Adrenal gland (tissue), 12 donors: ENCODE measurements around the gene DMXL1. TPM values are rescaled to one million over a fixed set of nuclear protein-coding genes. Genes with fewer than 3 reads are reported as not detected.

Source experiments
- DNase-seq, 7 donors: peaks; one replicate each; pipeline ENCODE4 v3.0.0-alpha.2; 2019 to 2020
- H3K27ac ChIP-seq, 5 donors: fragments of 200-600 bp; sonication (generic) in 4 of 5; 1 replicate in 3 of 5; 2 replicates in 2 of 5; pipeline versions ENCODE4 v1.5.1 to v1.8.0; 2016 to 2020; ENCODE audit warnings: mild to moderate bottlenecking in 1 of 5
- H3K27me3 ChIP-seq: fragments of 200-600 bp; 2 replicates; pipeline ENCODE4 v1.8.0; 2021
- H3K36me3 ChIP-seq, 2 donors: fragments of 200-600 bp; replicated peaks in 1 of 2; 1 replicate in 1 of 2; 2 replicates in 1 of 2; pipeline versions ENCODE4 v1.5.1 to v1.8.0; 2018 to 2022
- H3K4me1 ChIP-seq, 2 donors: fragments of 200-600 bp; replicated peaks in 1 of 2; 1 replicate in 1 of 2; 2 replicates in 1 of 2; pipeline versions ENCODE4 v1.5.1 to v1.8.0; 2018 to 2021
- H3K4me3 ChIP-seq, 4 donors: fragments of 200-600 bp; sonication (generic) in 3 of 4; one replicate each; pipeline ENCODE4 v1.5.1; 2016 to 2018
- H3K9me3 ChIP-seq, 3 donors: fragments of 200-600 bp; sonication (generic) in 1 of 3; replicated peaks in 1 of 3; 1 replicate in 2 of 3; 2 replicates in 1 of 3; pipeline versions ENCODE4 v1.5.1 to v1.8.0; 2016 to 2021
- POLR2A ChIP-seq, 2 donors: fragments of 450-650 bp; IDR thresholded peaks; one replicate each; pipeline ENCODE4 v1.6.1; 2017; ENCODE audit warnings: antibody characterized with exemption in 2 of 2, mild to moderate bottlenecking in 2 of 2, moderate library complexity in 1 of 2
- WGBS, 4 donors: extraction: QIAGEN DNeasy Blood & Tissue Kit in 2 of 4; methylation state at CpG; one replicate each; pipeline versions ENCODE4 v1.1.5 to v1.1.7; 2013 to 2017; 5-methylcytosine and 5-hydroxymethylcytosine counted together
- intact Hi-C, 2 donors: fragments of 100-400 bp; cut with DNase I; formaldehyde crosslinking; loops; one replicate each; pipeline versions ENCODE4 v1.14.1 to v1.15.0; 2022 to 2023
- polyA plus RNA-seq, 3 donors: library from polyadenylated mRNA; stranded (reverse); fragments of 200-250 nt in 2 of 3; fragments of 350-450 nt in 1 of 3; fragmentation: Illumina TruSeq in 1 of 3; extraction: RNeasy Lipid Tissue Mini Kit (QIAGEN cat#74804) in 1 of 3; gene quantifications; one replicate each; pipeline ENCODE4 v1.2.3, GENCODE V29; 2013 to 2014
- total RNA-seq, 9 donors: library from RNA; depleted of rRNA in 4 of 9; stranded (reverse); fragments of >200 nt in 4 of 9; fragments of 120-200 nt in 1 of 9; fragmentation: NEBNext Ultra II Directional in 1 of 9; extraction: Animal tissue kit (Norgen Biotek cat#: 25700) in 1 of 9; gene quantifications; one replicate each; pipeline versions ENCODE4 v1.1.0 to v1.2.4, GENCODE V29; 2013 to 2023
- TF ChIP-seq, protein P1 (sequence below), 6 experiments: fragments of 450-650 bp in 4 of 6; fragments of 200-600 bp in 2 of 6; sonication (generic) in 1 of 6; IDR thresholded peaks; 1 replicate in 5 of 6; 2 replicates in 1 of 6; pipeline versions ENCODE4 v1.5.1 to v1.8.0; 2016 to 2021; ENCODE audit warnings: antibody characterized with exemption in 6 of 6, mild to moderate bottlenecking in 2 of 6, moderate library complexity in 1 of 6
- donor health status: healthy with polysubstance abuse.
- donor health status: Bipolar disorder and iron deficiency.
- donor health status: DM: yes; HTN: yes; CAD: no.
- donor health status: DM: no; HTN: no; CAD: no.
- donor health status: DM: no; HTN: no; CAD: no.
- donor health status: DM: yes; HTN: yes; CAD: no.

DMXL1 gene
- total and polyA plus RNA-seq, 12 donors: 15.1 to 91.1 (median 41.2) TPM

DNA sequence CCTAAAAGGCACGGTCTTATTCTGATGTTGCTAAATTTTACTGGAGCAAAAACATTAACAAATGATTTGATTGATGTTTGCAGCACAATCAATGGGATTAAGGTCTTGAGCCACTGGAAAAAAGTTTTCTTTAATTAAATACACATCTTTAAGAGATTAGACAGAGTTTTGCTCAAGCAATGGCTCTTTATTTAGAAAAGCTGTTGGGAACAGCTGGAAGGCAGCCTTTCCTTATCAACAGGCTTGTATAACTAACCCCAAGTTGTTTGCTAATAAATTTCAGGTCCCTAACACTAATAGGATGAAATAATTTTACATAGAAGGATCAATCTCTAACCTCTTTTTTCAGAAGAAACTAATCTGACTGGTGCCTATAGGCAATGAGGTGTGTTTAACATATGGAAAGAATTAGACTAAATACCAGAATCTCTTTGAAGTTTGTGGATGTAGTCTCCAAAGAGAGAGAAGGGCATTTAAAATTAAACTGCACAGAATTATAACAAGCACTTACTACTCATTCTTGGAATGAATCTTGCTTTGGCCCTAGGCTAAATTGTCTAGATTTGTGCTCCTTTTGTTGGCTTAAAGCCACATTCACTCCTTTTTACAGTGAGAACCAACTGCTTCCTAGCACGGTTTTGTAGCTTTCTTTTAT, 217.6 kb downstream of the DMXL1 start:
- intact Hi-C loops: no loop called here
- 55 to 77% (median 67%) methylated on average over 2 of the region's 2 CpGs for WGBS, 4 donors
- DNase-seq: no peak
- no peaks in the 10 kb centered on the region for H3K27me3 ChIP-seq
- no peaks in the 10 kb centered on the region for H3K9me3 ChIP-seq
- no peaks in the 10 kb centered on the region for H3K36me3 ChIP-seq
- H3K27ac ChIP-seq: no peak overlapping the region
- TF ChIP-seq POLR2A (IDR thresholded peaks at IDR 0.05): no peak
- TF ChIP-seq, protein P1, sequence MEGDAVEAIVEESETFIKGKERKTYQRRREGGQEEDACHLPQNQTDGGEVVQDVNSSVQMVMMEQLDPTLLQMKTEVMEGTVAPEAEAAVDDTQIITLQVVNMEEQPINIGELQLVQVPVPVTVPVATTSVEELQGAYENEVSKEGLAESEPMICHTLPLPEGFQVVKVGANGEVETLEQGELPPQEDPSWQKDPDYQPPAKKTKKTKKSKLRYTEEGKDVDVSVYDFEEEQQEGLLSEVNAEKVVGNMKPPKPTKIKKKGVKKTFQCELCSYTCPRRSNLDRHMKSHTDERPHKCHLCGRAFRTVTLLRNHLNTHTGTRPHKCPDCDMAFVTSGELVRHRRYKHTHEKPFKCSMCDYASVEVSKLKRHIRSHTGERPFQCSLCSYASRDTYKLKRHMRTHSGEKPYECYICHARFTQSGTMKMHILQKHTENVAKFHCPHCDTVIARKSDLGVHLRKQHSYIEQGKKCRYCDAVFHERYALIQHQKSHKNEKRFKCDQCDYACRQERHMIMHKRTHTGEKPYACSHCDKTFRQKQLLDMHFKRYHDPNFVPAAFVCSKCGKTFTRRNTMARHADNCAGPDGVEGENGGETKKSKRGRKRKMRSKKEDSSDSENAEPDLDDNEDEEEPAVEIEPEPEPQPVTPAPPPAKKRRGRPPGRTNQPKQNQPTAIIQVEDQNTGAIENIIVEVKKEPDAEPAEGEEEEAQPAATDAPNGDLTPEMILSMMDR (IDR thresholded peaks at IDR 0.05): no peak
- no peak overlapping the region for H3K4me3 ChIP-seq
- peaks cover 0 to 7% of the 10 kb centered on the region in 2 donors for H3K4me1 ChIP-seq

DNA sequence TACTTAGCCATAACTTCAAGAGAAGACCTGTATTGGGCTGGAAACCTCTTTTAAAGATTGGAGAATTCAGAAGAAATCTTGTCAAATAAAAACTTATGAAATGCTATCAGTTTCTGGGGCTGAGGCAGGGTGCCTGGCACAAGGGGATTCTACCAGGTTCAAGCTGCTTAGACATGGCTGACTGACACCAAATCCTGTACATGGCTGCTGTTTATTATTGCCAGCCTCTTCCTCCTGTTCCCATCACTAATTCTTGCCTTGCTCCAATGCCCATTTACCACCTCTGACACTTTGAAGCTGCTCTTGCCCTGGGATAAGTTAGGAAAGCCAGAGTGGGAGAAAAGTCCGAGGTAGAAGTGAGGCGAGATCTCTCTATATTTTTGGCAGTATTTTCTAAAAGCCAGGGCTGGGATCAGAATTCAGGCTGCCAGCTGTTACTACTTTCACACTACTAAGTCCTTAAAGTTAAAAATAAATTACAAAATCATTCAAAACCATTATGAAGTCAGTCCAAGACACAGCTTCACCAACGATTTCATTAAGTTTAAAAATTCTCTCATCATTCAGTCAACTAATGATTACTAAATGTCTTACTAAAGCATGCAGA, 218.7 kb downstream of the DMXL1 start:
- no peak overlapping the region for H3K27ac ChIP-seq

DNA sequence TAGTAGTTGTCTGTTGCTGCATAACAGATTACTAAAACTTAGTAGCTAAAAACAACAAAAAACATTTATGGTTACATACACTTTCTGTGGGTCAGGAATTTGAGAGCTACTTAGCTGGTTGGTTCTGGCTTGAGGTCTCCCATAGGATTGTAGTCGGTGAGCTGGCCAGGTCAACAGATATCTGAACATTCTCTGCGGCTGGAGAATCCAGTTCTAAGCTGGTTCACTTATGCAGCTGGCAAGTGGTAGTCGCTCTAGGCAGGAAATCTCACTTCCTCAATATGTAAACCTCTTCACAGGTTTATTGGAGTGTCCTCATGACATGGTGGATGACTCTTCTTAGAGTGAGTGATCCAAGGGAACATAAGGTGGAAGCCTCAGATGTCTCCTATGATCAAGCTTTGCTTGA, 219.3 kb downstream of the DMXL1 start:
- Histone ChIP-seq H3K9me3 (no peaks in the 10 kb centered on the region), H3K36me3 (no peaks in the 10 kb centered on the region), H3K27me3 (no peaks in the 10 kb centered on the region), H3K4me1 (peaks cover 0 to 7% of the 10 kb centered on the region in 2 donors), H3K27ac (no peak overlapping the region), H3K4me3 (no peak overlapping the region)
- TF ChIP-seq, protein P1 (IDR thresholded peaks at IDR 0.05): no peak
- TF ChIP-seq POLR2A (IDR thresholded peaks at IDR 0.05): no peak
- no peak for DNase-seq
- 64 to 82% (median 70%) methylated on average over 3 of the region's 3 CpGs for WGBS, 4 donors
- intact Hi-C loops: no loop called here

More for the DNA sequence above, 218.7 kb downstream of the DMXL1 start:
- WGBS, 4 donors: 61 to 87% (median 73%) methylated on average over 3 of the region's 3 CpGs
- no peaks in the 10 kb centered on the region for H3K36me3 ChIP-seq
- TF ChIP-seq, protein P1 (IDR thresholded peaks at IDR 0.05): no peak
- no peak for TF ChIP-seq POLR2A (IDR thresholded peaks at IDR 0.05)
- no peak overlapping the region for H3K4me3 ChIP-seq
- intact Hi-C loops: no loop called here
- DNase-seq: no peak
- H3K4me1 ChIP-seq: peaks cover 0 to 7% of the 10 kb centered on the region in 2 donors
- H3K27me3 ChIP-seq: no peaks in the 10 kb centered on the region
- H3K9me3 ChIP-seq: no peaks in the 10 kb centered on the region

DNA sequence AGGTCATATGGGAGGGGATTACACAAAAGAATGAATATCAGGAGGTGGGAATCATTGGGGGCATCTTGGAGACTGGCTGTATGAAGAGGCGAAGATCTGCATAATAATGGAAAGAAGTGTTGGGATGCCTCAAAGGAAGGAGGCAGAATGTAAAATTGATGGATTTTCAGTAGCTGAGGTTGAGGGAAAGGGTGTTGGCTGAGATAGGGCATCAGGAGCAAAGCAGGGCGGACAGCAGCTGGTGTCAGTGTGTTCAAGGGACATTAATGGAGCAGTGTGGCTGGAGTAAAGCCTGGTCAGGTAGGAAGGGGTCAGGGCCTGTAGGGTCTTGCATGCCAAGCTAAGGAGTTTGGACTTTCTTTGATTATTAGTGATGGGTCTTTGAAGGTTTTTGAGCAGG, 219.7 kb downstream of the DMXL1 start:
- intact Hi-C loops: no loop called here
- Histone ChIP-seq H3K27ac (no peak overlapping the region), H3K27me3 (no peaks in the 10 kb centered on the region), H3K9me3 (no peaks in the 10 kb centered on the region), H3K36me3 (no peaks in the 10 kb centered on the region), H3K4me3 (no peak overlapping the region), H3K4me1 (peaks cover 0 to 7% of the 10 kb centered on the region in 2 donors)
- TF ChIP-seq, protein P1 (IDR thresholded peaks at IDR 0.05): no peak
- no peak for TF ChIP-seq POLR2A (IDR thresholded peaks at IDR 0.05)
- 89 to 98% (median 95%) methylated on average over 2 of the region's 2 CpGs for WGBS, 4 donors
- no peak for DNase-seq
